Measurements from ENCODE around the gene TNFRSF6B. TPM values are rescaled to one million over a fixed set of nuclear protein-coding genes. Genes with fewer than 3 reads are reported as not detected.

Gene TNFRSF6B
- total and polyA plus RNA-seq, 2 donors (not counting 3 experiments of a cell fraction or from before 2014, with no cell fraction given), result 0.69 to 11.3 TPM

- no peak for TF ChIP-seq GATA2 (IDR thresholded peaks at IDR 0.05; ENCODE audit: insufficient read depth, insufficient read length, low read depth, low read length)
- TF ChIP-seq EZH2 (IDR thresholded peaks at IDR 0.05; ENCODE audit: borderline replicate concordance, low read depth, low read length, severe bottlenecking), result no peak
- TF ChIP-seq, protein P1, sequence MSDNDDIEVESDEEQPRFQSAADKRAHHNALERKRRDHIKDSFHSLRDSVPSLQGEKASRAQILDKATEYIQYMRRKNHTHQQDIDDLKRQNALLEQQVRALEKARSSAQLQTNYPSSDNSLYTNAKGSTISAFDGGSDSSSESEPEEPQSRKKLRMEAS (IDR thresholded peaks at IDR 0.05; ENCODE audit: insufficient read depth, insufficient read length), result no peak
- TF ChIP-seq CTCF (IDR thresholded peaks at IDR 0.05; ENCODE audit: extremely low read depth in 1 of 2, insufficient read depth in 1 of 2, low read depth in 1 of 2, low read length in 2 of 2), result no peak
- TF ChIP-seq FOS (IDR thresholded peaks at IDR 0.05; ENCODE audit: borderline replicate concordance, insufficient read depth, low read length), result no peak
- no peak for TF ChIP-seq POLR2AphosphoS5 (IDR thresholded peaks at IDR 0.05; ENCODE audit: insufficient read depth, low read depth, low read length)
- no peak for TF ChIP-seq JUN (IDR thresholded peaks at IDR 0.05; ENCODE audit: borderline replicate concordance, insufficient read depth, insufficient read length, low read depth)
- Histone ChIP-seq H3K4me3 (replicated peaks in 1 of 3; ENCODE audit: insufficient read depth in 1 of 3, low read depth in 1 of 3, low read length in 3 of 3) (no peak overlapping the region), H3K27me3 (ENCODE audit: control insufficient read depth in 2 of 2, insufficient read depth in 2 of 2, low read length in 2 of 2) (no peaks in the 10 kb centered on the region), H3K9me1 (replicated peaks; ENCODE audit: control insufficient read depth, extremely low read depth, insufficient read depth, low read length) (no peaks in the 10 kb centered on the region), H3K4me1 (ENCODE audit: control insufficient read depth, extremely low read depth, insufficient read depth, low read length) (peaks cover 9% of the 10 kb centered on the region), H3K4me2 (ENCODE audit: insufficient read depth, low read length) (no peak overlapping the region), H3K79me2 (ENCODE audit: control insufficient read depth, insufficient read depth, low read length) (no peaks in the 10 kb centered on the region), H3K9ac (replicated peaks; ENCODE audit: extremely low read depth, insufficient read depth, low read length) (no peak overlapping the region), H2AFZ (ENCODE audit: low read depth, low read length) (no peak overlapping the region), H3K9me3 (replicated peaks; ENCODE audit: control insufficient read depth, insufficient read depth, low read length) (no peaks in the 10 kb centered on the region), H4K20me1 (replicated peaks; ENCODE audit: control insufficient read depth, extremely low read depth, insufficient read depth, low read length) (no peaks in the 10 kb centered on the region), H3K27ac (ENCODE audit: insufficient read depth, low read depth, low read length) (no peak overlapping the region), H3K36me3 (ENCODE audit: control insufficient read depth in 2 of 2, extremely low read depth in 1 of 2, insufficient read depth in 2 of 2, low read length in 2 of 2) (peaks cover 0 to 19% of the 10 kb centered on the region in 2 experiments)
- intact Hi-C loops (cut with micrococcal nuclease), result no loop called here
- CTCF ChIA-PET, result no interaction called here
- POLR2A ChIA-PET, result no interaction called here
- dilution Hi-C loops (cut with MboI; ENCODE audit: extremely low pct_ligation_motif_present, low sequenced_read_pairs), result no loop called here
- DNase-seq (ENCODE audit: low read depth, low spot score), result no peak
- no peak for FAIRE-seq
- no TSS peak for BruUV-seq (replicated peaks)
Measured at GRCh38 chr20:63742381-63743024, 46.1 kb downstream of the TNFRSF6B start.
